ENCODE data around the gene AKAP5.

GRCh38 chr14:64474698-64475097 lies 9.4 kb downstream of the AKAP5 start:
- TF ChIP-seq EZH2 (IDR thresholded peaks at IDR 0.05; ENCODE audit: borderline replicate concordance) (no peak), CTCF (IDR thresholded peaks at IDR 0.05; ENCODE audit: poor library complexity) (no peak)

Measured in hepatocyte (in vitro differentiated cells).